Left forelimb (tissue), 1 donor: ENCODE measurements around the gene SOX1.

Experiments used
- DNase-seq: peaks from one replicate; pipeline ENCODE4 v3.0.0-alpha.2; 2018; ENCODE audit warnings: low spot score

The SOX1 gene

GRCh38 chr13:112072534-112073244 lies 5.7 kb downstream of the SOX1 start:
- no peak for DNase-seq

- no peak for DNase-seq
These were observed 6.5 kb downstream of the SOX1 start for GRCh38 chr13:112073245-112074138.

- DNase-seq: no peak
These were observed 7.4 kb downstream of the SOX1 start for GRCh38 chr13:112074139-112074865.

GRCh38 chr13:112077729-112078128 lies 10.8 kb downstream of the SOX1 start:
- no peak for DNase-seq

DNA sequence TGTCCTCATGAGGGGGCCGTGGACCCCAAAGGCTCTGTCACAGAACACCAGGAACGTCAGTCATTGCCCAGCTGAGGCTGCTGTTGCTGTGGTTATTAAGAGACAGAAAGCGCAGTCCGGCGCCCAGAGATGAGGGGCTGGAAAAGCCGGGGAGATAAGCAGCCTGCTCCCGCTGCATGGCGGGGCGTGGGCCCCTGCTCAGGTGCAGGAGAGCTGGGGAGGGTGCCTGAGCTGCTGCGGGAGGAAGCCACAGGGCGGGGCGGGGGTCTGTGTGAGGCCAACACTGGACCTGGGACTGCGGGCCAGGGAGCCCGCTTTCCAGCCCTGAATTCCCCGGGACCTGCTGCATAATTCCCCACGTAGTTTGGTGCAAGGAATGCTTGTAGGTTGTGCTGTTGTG lies 11.3 kb downstream of the SOX1 start:
- DNase-seq: no peak

GRCh38 chr13:112078879-112079531 lies 12.1 kb downstream of the SOX1 start:
- DNase-seq: no peak

DNA sequence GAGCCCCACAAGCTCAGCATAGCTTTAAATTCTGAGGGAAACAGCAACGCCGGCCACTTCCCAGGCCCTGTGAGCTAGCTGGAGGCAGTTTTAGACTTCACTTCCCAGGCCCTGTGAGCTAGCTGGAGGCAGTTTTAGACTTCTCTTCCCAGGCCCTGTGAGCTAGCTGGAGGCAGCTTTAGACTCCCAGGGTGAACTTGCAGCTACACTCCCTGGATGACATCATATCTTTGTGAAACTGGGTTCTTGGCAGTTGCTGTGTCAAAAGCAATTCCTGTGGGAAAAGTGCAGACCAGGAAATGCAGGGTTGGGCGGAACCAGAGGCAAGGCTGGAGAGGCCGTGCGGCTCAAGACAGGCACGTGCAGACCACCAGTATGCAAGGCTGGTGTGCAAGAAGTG lies 12.7 kb downstream of the SOX1 start:
- DNase-seq: no peak

GRCh38 chr13:112083971-112084370 lies 17.0 kb downstream of the SOX1 start:
- DNase-seq: no peak

DNA sequence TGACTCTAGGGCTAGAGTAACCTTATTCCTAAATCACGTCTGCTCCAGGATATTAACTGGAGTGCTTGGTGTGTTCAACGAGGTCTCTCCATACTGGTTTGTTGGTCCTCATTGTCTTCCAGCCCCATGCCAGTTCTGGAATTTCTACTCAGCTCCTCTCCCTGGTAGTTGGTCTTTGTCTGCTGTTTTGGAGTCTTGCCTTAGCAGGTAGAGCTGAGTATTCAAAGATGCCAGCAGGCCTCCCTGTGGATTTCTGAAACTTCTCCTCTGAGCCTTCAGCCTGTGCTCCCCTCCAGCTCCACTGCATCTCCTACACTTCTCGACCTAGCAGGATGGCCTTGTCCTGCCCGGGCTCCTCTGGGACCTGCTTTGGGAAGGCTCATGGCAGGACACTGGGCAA lies 25.5 kb downstream of the SOX1 start:
- DNase-seq: no peak

- no peak for DNase-seq
These were observed 28.4 kb downstream of the SOX1 start for GRCh38 chr13:112095354-112095753.

GRCh38 chr13:112096959-112097358 lies 30.0 kb downstream of the SOX1 start:
- no peak for DNase-seq

GRCh38 chr13:112097770-112098169 lies 30.8 kb downstream of the SOX1 start:
- no peak for DNase-seq

DNA sequence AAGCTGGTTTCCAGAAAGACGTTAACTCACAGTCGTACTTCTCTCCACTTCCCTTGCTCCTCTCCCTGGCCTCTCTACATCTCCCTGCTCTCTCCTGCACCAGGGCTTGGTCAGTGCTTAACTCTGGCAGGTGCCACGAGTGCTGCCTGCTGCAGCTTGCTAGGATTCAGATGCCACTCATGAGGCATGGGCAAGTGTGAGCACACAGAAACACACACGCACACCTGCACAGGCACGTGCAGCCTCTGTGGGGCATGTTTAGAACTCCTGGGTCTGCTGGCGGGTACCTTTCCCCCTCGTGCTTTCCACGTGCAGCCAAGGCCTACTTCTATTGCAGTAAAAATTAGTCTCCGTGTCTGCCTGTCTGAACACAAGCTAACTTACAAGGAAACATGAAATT lies 31.8 kb downstream of the SOX1 start:
- no peak for DNase-seq

- DNase-seq: no peak
These were observed 34.5 kb downstream of the SOX1 start for GRCh38 chr13:112101360-112101930.

DNA sequence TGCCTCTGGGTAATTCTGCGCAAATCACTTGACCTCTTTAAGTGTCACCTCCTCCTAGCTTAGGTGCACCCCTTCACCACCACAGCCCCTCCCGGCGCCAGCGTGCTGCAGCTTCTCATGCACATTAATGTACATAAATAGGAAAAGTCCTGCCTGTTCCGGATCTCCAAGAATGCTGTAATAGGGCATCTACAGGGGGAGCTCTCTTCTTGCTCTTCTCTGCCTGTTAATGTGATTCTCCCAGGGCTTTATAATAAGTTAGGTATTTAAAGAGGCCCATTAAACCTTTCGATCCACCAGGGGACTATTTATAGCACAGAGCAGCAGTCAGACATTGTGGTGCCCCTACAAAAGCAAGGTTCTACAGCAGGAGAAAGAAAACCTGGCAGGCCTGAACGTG lies 35.3 kb downstream of the SOX1 start:
- DNase-seq: no peak

DNA sequence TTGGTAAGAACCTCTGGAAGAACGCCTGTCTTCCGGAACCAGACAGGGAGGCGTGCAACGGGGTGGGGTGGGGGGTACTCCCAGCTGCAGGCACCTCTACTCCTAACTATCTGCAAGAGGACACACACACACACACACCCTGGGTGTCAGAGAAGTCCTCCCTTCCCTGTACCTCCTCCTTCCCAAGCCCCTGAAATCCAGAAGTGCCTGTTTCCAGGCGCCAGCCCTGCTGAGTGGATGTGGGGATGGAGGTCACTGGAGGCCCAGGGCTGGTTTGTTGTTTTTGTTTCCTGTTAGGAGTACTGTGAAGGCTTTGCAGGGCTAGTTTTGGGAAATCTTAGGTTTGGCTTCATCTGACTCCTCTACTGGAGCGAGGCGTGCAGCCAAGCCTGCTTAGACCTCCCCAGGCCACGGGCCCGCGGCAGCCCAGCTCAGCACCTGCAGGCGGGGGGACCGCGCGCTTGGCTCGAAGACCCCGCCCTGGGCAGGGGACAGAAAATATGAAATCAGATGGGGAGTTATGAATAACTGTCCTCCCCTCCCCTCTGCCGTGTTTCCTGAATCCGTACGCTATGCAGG lies 36.4 kb downstream of the SOX1 start:
- no peak for DNase-seq

DNA sequence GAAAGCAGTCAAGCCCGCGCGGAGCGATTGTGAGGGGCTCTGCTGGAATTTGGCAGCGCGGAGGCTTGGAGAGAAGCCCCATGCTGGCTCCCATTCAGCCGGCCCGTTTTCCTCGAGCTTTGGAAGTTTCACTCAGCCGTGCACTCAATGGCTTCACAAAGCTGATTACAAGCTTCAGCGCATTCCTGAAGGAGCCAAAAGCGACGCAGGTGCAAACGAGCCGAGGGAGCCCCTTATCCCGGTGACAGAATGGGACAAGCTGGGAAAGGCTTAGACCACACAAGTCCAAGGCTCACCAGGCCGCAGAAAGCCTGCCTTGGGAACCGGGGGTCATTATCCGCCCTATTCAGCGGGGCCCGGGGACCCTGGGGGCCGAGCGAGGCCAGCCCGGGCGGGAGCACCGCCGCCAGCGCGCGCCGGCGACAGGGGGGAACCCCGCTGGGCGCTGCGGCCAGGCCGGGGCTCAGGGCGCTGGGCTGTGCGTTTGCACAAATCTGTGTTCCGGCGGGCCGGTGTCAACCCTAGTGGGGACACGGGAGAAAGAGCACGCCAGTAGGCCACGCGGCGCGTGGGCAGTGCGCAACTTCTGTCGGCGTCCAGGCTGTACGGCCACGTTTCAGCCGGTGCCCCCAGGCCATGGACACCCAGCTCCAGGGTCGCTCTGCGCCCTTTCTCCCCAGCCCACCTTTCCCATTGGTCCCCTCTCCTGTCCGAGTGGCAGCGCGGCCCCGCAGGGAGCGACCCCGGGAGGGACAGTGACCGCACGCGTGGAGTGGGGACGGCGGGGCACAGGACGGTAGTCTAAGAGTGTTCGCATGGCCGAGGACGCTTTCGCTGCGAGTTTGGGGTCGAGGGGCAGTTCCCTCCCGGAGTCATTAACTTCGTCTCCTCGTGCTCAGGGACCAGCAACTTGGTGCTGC lies 37.3 kb downstream of the SOX1 start:
- no peak for DNase-seq

GRCh38 chr13:112104881-112105234 lies 37.9 kb downstream of the SOX1 start:
- DNase-seq: no peak

DNA sequence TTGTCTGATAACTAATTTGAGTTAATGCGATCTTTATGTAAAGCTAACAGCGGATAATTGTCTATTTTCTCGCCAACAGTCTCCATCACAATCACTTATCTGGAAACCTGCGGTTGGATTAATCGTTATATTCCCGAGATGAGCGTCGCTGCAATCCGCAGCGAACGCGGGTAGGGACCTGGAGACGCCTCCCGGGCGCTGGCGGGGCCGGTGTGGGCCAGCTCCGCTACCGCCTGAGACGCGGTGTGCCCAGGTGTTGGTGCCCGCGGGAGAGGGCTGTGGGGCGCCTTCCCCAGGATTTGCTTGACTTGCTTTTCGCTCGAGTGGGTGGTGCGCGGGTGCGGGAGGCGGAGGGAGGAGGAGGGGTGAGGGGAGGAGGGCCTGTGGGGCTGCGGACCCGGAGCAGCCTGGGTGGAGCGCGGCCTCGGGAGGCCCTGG lies 38.3 kb downstream of the SOX1 start:
- no peak for DNase-seq

- DNase-seq: no peak
These were observed 38.9 kb downstream of the SOX1 start for GRCh38 chr13:112105892-112106291.
